ENCODE results near the gene ARX. TPM values are rescaled to one million over a fixed set of nuclear protein-coding genes. Genes with fewer than 3 reads are reported as not detected.

Gene ARX
- total and polyA plus RNA-seq, 11 donors = not detected

GRCh38 chrX:25012793-25013631 lies 2.8 kb downstream of the ARX start:
- TF ChIP-seq POLR2A (IDR thresholded peaks at IDR 0.05) (no peak), CTCF (IDR thresholded peaks at IDR 0.05) (no peak)
- H3K27me3 ChIP-seq = peaks cover 23 to 96% (median 85%) of the 10 kb centered on the region in 9 donors
- DNase-seq (no peak), ATAC-seq (no peak)
- H3K4me3 ChIP-seq = peak overlapping the region in 7 of 12 donors; percentile 4 to 42 (median 15)
- peaks cover 0 to 25% (median 0%) of the 10 kb centered on the region in 12 donors for H3K4me1 ChIP-seq
- WGBS, 4 donors = 0 to 35% (median 13%) methylated on average over 38 to 105 of the region's 105 CpGs
- H3K9me3 ChIP-seq = no peaks in the 10 kb centered on the region
- H3K36me3 ChIP-seq = no peaks in the 10 kb centered on the region
- H3K27ac ChIP-seq = no peak overlapping the region
- intact Hi-C loops (cut with DNase I) = no loop called here

- TF ChIP-seq CTCF (IDR thresholded peaks at IDR 0.05) (no peak), POLR2A (IDR thresholded peaks at IDR 0.05) (no peak)
- peaks cover 0 to 21% (median 0%) of the 10 kb centered on the region in 12 donors for H3K4me1 ChIP-seq
- H3K27ac ChIP-seq = no peak overlapping the region
- DNase-seq (peak in 1 of 5 donors; percentile 19), ATAC-seq (peak in 1 of 4 donors; percentile 34)
- intact Hi-C loops (cut with DNase I) = no loop called here
- H3K36me3 ChIP-seq = no peaks in the 10 kb centered on the region
- H3K4me3 ChIP-seq = no peak overlapping the region
- 1 to 26% (median 6%) methylated on average over 16 to 19 of the region's 19 CpGs for WGBS, 4 donors
- no peaks in the 10 kb centered on the region for H3K9me3 ChIP-seq
- peaks cover 20 to 96% (median 85%) of the 10 kb centered on the region in 9 donors for H3K27me3 ChIP-seq
Measured at GRCh38 chrX:25012433-25012735, 3.4 kb downstream of the ARX start.

GRCh38 chrX:25011589-25012432 lies 4.0 kb downstream of the ARX start:
- H3K36me3 ChIP-seq = no peaks in the 10 kb centered on the region
- 4 to 23% (median 15%) methylated on average over 27 to 32 of the region's 32 CpGs for WGBS, 4 donors
- H3K4me3 ChIP-seq = no peak overlapping the region
- peaks cover 0 to 21% (median 0%) of the 10 kb centered on the region in 12 donors for H3K4me1 ChIP-seq
- peaks cover 14 to 96% (median 83%) of the 10 kb centered on the region in 9 donors for H3K27me3 ChIP-seq
- TF ChIP-seq CTCF (IDR thresholded peaks at IDR 0.05) (no peak), POLR2A (IDR thresholded peaks at IDR 0.05) (no peak)
- intact Hi-C loops (cut with DNase I) = no loop called here
- ATAC-seq = no peak
- H3K27ac ChIP-seq = no peak overlapping the region
- H3K9me3 ChIP-seq = no peaks in the 10 kb centered on the region
- no peak for DNase-seq
